Embryonic facial prominence (tissue), 1 donor: ENCODE measurements around the gene CFAP73.
A peak's percentile ranks its signal among the peaks of the same experiment; 100 is the strongest.

Source experiments
- DNase-seq: peaks from one replicate; pipeline ENCODE4 v3.0.0-alpha.2; 2016; ENCODE audit errors: extremely low spot score

CFAP73 gene

GRCh38 chr12:113164014-113164413 lies 14.5 kb downstream of the CFAP73 start:
- no peak for DNase-seq

- DNase-seq = no peak
Observed at GRCh38 chr12:113165521-113166450, 16.3 kb downstream of the CFAP73 start.

GRCh38 chr12:113167868-113168267 lies 18.3 kb downstream of the CFAP73 start:
- DNase-seq = no peak

GRCh38 chr12:113169697-113170096 lies 20.2 kb downstream of the CFAP73 start:
- DNase-seq = no peak

GRCh38 chr12:113170457-113170856 lies 20.9 kb downstream of the CFAP73 start:
- DNase-seq = no peak

- no peak for DNase-seq
Observed at GRCh38 chr12:113170926-113171325, 21.4 kb downstream of the CFAP73 start.

GRCh38 chr12:113171543-113171942 lies 22.0 kb downstream of the CFAP73 start:
- DNase-seq = no peak

GRCh38 chr12:113172185-113172584 lies 22.7 kb downstream of the CFAP73 start:
- DNase-seq = no peak

- DNase-seq = no peak
Observed at GRCh38 chr12:113173081-113173698, 23.7 kb downstream of the CFAP73 start.

GRCh38 chr12:113174461-113175384 lies 25.2 kb downstream of the CFAP73 start:
- DNase-seq = peak; percentile 25

GRCh38 chr12:113179023-113179422 lies 29.5 kb downstream of the CFAP73 start:
- DNase-seq = no peak

GRCh38 chr12:113180333-113180732 lies 30.8 kb downstream of the CFAP73 start:
- DNase-seq = no peak

GRCh38 chr12:113181975-113182374 lies 32.5 kb downstream of the CFAP73 start:
- no peak for DNase-seq

- no peak for DNase-seq
Observed at GRCh38 chr12:113183030-113183589, 33.6 kb downstream of the CFAP73 start.

- DNase-seq = no peak
Observed at GRCh38 chr12:113184098-113184899, 34.8 kb downstream of the CFAP73 start.

- DNase-seq = peak; percentile 58
Observed at GRCh38 chr12:113184900-113185179, 35.3 kb downstream of the CFAP73 start.

GRCh38 chr12:113185180-113186032 lies 35.9 kb downstream of the CFAP73 start, which contains the start of the genes DDX54 and RITA1:
Gene DDX54 (minus strand): TSS chr12:113185478. CDS start chr12:113185451, 27 bp downstream.
Gene RITA1 (plus strand): TSS chr12:113185721. CDS start chr12:113186747, 1,026 bp downstream.
- peak; percentile 11 for DNase-seq

- DNase-seq = no peak
Observed at GRCh38 chr12:113186033-113186365, 36.5 kb downstream of the CFAP73 start.

- DNase-seq = no peak
Observed at GRCh38 chr12:113186666-113187325, 37.3 kb downstream of the CFAP73 start.
